Measurements from ENCODE around the gene KIF13A.

- TF ChIP-seq POLR2A (IDR thresholded peaks at IDR 0.05) (no peak), CTCF (IDR thresholded peaks at IDR 0.05) (no peak)
These were observed 22.0 kb downstream of the KIF13A start for GRCh38 chr6:17965397-17965796.
